HT-29 (cell line): ENCODE results near the gene GDNF. TPM values are rescaled to one million over a fixed set of nuclear protein-coding genes. Genes with fewer than 3 reads are reported as not detected.
A peak's percentile ranks its signal among the peaks of the same experiment; 100 is the strongest.

ENCODE experiments used
- DNase-seq: peaks from one replicate; pipeline ENCODE4 v3.0.0-alpha.2; 2015; ENCODE audit warnings: low spot score
- total RNA-seq: library from RNA; depleted of rRNA; stranded (reverse); fragments of >200 nt; shearing (Covaris generic); gene quantifications from 2 replicates; pipeline ENCODE4 v1.2.3, GENCODE V29; 2014

Gene GDNF
- total RNA-seq, 1 experiment from 2014 or later: not detected

GRCh38 chr5:37847978-37848425 is 8.2 kb upstream of the GDNF start:
- DNase-seq: peak; percentile 11

DNA sequence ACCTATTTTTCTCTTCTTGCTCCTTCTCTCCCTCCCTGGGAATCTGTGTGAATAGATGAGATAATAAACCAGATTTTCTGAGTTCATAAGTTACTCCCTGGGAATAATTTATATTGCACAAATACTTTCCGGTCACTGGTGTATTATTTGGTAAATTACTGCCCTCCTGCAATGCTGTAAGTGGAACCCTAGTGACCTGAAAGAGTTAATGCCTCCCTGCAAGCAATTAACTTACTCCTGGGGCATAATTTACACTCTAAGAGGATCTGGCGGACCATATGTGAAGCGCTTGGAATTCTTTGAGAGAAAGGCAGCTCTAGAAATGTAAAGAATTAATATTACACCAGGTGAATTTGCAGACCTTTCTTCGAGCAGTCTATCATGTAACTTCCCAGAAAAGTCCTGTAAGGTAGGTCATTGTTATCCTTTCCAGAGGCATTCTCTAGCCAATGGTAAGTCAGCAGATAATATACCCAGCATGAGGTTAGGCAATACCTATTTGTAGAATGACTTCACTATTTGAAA is 7.0 kb upstream of the GDNF start:
- no peak for DNase-seq

DNA sequence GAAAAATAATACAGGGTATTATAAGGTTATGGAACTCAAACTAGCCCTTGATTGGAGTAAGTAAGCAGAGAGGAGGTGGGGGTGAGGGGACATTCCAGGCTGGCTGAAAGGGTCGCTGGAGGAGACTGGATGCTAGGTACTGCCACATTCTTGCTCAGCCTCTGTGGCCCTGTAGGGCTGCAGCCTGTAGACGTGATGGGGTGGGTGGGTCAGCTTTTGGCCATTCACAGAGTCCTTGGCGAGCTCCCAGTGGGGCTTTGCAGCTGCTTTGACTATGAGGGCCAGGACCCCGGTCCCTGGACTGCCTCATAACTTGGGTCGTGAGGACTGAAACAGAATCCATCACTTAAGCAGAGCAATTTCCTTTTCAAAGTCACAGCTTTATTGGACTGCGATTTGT is 4.2 kb upstream of the GDNF start:
- no peak for DNase-seq

DNA sequence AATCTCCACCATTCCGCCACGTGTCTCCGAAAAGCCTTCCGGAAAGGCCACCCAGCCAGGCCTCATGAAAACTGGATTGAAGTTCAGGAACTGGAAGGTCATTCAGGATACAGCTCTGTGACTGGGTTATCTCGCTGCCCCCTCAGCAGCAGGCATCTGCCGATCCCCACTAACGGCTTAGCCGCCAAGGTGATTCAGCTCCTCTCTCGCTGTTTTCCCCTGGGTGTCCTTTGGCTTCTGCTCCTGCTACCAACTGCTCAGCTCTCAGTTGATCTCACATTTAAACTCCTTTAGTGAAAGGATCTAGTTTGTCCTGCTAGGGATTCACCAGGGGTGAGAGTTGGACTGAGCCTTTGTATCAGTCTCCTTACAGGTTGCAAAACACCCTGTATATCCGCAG is 2.2 kb upstream of the GDNF start:
- no peak for DNase-seq

DNA sequence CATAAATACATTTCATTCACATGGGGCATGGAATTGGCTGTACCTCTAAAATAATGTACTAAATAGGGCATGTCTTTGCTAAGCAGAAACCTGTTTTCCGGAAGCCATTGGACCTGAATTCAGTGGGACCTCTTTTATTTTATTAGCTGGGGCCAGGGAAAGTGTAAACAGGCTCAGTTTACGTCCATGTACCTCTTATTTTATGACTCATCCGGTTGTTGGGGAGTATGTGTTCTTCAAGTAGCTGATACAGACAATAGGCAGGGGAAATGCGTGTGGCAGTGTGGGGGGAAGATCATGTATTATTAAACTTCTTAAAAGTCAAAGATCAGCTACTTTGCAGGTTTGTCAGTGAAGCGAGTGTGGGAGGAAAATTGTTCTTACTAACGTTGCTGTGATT is 1.4 kb upstream of the GDNF start:
- DNase-seq: no peak

DNA sequence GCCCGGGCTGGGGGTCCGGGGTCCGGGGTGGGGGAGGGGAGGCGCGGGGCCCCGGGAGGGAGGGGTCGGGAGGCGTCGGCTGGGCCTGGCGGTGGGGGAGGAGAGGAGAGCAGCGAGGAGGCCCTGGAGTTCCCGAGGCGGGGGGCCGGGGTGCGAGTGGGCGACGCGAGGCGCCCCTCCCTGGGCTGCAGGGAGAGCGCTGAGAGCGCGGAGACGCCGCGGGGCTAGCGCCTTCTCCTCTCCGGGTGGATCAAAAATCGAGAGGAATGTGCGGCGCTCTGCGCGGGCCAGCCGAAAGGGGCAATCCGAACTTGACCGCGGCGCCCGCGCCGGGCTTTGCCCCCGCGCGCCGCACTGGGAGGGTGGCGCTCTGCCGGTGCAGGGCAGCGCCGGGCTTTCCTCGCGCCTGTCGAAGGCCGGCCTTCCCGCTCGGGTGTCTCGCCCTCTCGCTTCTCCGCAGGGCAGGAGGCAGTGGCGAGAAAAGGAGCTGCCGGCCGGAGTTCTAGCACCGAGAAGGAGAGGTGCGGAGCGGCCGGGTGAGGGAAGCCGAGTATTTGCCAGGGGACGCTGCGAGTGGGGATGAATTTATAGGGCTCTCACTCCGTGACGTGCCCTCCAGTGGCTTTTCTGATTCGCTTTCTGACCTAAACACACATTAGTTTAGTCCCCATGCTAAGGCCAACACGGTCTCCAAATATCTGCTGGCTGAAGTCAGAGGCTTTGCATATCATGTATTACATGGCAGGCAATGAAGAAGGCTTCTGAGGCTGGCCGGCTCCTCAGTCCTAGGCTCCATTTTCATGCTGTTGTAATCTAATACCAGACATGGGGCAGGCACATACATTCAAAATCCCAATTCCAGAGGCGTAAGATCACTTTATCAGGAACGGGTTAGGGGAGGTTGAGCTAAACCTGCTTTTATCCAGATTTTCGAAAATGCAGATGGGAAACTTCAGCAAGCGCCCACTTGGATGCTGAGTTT is 503 bp upstream of the GDNF start:
- DNase-seq: no peak

- no peak for DNase-seq
Measured at GRCh38 chr5:37838933-37839341, 904 bp downstream of the GDNF start.

- DNase-seq: no peak
Measured at GRCh38 chr5:37838152-37838932, 1.5 kb downstream of the GDNF start.

DNA sequence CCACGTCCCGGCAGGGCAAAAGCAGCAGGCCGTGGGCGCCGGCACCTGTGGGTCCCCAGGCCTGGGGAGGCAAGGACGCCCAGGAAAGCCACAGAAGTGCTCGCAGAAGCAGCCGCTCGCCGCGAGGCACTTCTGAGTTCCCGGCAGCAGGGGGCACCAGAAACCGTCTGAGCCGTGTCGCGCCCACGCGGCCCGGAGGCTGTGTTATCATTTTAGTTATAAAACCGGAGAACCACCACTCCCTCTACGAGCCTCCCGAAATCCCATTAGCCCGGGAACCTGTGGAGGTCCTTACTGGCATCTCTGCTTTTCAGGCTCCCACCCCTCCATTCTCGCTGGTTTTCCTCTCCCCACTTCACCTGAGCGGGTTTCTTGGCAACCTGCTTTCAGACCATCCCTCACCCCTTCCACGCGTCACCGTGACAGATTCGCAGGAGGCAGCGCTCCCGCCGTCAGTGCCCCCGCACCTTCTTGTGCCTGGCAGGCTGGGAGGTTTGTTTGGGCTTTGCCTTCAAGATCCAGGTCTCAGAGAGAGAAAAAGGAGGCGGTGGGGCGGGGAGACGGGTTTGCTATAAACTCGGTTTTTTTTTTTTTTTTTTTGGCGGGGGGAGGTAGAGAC is 2.3 kb downstream of the GDNF start:
- no peak for DNase-seq

DNA sequence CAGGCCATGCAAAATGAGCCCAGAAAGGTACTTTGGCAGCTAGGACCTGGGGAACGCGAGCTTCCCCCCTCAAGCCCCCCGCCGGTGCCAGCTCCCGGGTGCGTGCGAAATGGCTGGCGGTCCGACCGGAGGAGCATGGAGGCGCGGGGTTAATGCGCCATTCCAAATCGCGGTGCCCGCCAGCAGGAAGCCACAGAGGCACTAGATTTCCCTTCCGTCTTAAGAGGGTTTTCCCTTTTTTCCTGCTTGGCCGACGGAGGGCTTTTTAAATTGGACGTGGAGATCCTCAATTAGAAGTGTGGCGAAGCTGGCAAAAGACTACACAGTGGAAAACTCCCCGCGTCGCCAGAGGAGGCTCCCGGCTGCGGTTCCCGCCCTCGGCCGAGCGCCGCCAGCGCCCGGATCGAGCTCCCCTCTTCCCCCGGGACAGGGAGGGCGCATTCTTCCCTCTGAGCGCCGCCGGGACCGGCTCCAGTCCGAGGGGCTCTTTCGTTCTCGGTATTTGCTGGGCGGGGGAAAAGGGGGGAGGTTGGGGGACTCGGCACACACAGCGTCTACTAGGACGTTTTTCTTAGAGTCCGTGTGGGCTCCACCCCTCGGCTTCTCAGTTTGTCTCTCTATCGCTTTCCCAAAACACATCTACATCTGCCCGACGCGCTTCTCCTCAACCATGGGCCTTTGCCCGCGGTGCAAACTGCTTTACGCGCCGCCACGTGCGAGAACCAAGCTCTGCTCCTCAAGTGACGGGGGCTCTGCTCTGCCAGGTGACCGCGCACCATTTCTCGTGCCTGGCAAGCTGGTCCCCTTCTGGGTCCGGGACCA is 3.0 kb downstream of the GDNF start:
- no peak for DNase-seq

DNA sequence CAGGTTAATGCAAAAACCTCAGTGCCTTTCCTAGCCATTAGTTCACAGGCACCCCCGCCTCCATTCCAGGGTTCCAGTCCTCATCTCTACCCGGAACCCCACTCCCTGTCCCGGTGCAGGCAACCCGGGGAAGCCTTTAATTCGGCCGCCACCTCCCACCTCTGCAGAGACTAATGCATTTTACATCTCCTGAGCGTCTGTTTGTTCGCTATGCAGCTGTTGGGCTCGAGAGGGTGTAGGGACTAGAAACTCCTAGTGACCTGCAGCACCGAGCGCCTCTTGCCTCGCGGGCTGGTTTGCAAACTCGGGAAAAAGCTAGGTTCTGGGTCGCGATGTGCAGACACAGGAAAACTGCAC is 3.6 kb downstream of the GDNF start:
- no peak for DNase-seq

DNA sequence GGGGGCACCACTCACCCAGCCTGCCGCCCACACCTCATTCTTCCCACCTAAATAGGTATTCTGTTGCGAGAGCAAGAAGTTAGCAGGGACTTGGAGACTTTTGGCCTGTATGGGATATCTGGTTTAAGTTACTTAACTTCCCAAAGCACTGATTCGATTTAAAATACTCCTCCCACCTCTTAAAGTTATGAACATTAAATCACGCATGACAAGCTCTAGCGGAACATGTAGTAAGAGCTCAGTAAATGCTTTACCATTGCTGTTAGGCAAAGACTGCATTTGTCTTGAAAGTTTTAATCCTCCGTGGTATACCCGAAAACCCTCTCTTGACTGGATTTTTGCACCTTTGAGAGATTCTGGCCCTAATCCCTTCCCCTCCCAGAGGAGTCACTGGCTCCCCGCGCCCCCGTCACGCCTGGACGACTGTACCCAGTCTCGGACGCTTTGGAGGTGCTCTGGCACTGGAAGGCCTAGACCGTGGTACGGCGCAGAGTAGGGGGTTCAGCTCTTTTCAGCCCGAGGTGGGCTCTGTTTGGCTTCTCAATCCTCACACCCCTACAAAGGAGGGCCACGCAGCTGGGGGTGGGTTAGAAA is 4.4 kb downstream of the GDNF start:
- DNase-seq: no peak

- DNase-seq: no peak
Measured at GRCh38 chr5:37834542-37835379, 5.1 kb downstream of the GDNF start.

DNA sequence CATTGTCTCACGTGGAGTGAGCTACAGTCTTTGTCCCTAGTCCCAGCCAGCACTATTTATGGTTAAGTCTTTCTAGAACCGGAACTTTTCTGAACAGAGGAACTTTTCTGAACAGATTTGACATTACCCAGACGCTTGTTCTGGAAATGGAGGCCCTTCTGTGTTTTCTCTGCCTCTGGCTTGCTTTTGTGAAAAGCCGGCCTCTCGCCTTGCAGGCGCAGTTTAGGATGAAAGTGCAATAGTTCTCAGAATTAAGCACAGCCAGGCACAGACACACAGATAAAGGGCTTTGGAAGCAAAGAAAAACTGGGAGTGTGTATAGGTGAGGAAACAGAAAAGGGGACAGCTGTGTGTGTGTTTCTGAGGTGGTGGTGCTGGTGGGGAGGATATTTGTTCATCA is 5.9 kb downstream of the GDNF start:
- DNase-seq: no peak

- DNase-seq: no peak
Measured at GRCh38 chr5:37831821-37832534, 7.9 kb downstream of the GDNF start.

- DNase-seq: no peak
Measured at GRCh38 chr5:37830348-37830747, 9.5 kb downstream of the GDNF start.

DNA sequence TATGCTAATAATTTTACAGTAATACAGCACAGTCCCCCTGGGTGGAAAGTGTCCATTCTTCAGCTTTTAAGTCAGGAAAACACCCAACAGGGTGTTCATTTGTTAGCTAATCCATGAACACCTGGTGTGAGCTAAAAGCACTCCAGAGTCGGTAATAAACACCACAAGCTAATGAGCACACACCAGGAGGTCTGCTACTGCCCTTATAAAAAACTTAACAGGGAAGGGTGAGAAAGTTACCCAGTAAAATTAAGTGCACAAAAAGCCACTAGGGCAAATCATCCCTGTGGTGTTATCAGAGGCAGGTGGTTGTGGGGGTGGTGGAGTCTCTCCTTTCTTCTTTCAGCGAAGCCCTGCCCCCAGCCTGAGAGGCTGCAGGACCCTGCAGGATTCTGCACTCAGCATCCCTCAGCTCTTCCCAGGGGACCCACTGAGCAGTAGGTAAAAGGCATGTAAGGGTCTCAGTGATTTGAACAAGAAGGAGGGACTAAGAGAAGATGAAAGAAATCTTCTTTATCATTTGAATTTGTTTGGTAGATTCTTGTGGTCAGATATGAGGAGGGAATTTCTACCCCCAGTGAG is 14.4 kb downstream of the GDNF start:
- no peak for DNase-seq

DNA sequence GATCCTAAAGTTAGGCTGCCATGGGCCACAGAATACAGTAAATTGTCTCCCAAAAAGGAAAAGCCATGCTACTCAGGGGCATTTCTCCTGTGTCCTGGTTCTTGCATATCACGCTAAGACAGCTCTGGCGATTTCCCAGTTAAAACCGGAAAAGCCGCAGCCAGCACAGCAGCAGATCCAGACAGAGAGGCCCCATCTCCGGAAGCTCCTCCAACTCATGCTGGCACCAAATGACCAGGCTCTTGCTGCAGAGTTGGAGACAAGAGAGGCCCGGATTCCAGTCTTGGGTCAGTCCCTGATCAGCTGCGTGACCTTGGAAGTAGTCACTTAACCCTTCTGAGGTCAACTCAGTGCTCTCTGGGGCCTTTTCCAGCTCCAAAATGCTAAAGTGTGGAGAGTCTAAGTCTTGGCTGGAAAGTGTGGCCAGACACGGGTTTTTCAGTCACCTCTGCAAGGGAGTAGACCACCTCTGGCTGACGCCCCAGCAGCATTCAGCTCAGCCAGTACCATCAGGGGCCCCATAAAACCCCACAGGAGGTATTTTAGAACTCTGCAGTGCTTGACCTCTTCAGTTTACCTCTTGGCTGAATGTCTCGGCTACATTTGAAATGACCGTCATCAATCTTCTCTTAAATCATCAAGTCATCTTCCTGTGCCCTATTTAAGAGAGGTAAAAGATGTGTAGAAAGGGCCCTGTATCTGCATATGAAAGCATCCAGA is 16.2 kb downstream of the GDNF start:
- DNase-seq: no peak
